ENCODE results near the gene FBXO42. TPM values are rescaled to one million over a fixed set of nuclear protein-coding genes. Genes with fewer than 3 reads are reported as not detected.

FBXO42 gene
- total RNA-seq, 1 donor from 2014 or later, result 11.9 TPM

GRCh38 chr1:16199157-16199501 is 153.2 kb downstream of the FBXO42 start:
- no peak for TF ChIP-seq CTCF (IDR thresholded peaks at IDR 0.05; ENCODE audit: insufficient read depth, low read length, poor library complexity, severe bottlenecking)
- Histone ChIP-seq H3K4me3 (ENCODE audit: low read depth, low read length) (no peak overlapping the region), H3K36me3 (ENCODE audit: control insufficient read depth, insufficient read depth, low read length) (no peaks in the 10 kb centered on the region), H3K27me3 (ENCODE audit: control insufficient read depth, insufficient read depth, low read length) (no peaks in the 10 kb centered on the region)
- DNase-seq (ENCODE audit: low read depth), result no peak

GRCh38 chr1:16198444-16199156 is 153.7 kb downstream of the FBXO42 start:
- TF ChIP-seq CTCF (IDR thresholded peaks at IDR 0.05; ENCODE audit: insufficient read depth, low read length, poor library complexity, severe bottlenecking), result no peak
- no peak overlapping the region for H3K4me3 ChIP-seq (ENCODE audit: low read depth, low read length)
- no peaks in the 10 kb centered on the region for H3K36me3 ChIP-seq (ENCODE audit: control insufficient read depth, insufficient read depth, low read length)
- no peaks in the 10 kb centered on the region for H3K27me3 ChIP-seq (ENCODE audit: control insufficient read depth, insufficient read depth, low read length)
- DNase-seq (ENCODE audit: low read depth), result no peak

GRCh38 chr1:16196874-16197273 is 155.4 kb downstream of the FBXO42 start:
- Histone ChIP-seq H3K36me3 (ENCODE audit: control insufficient read depth, insufficient read depth, low read length) (no peaks in the 10 kb centered on the region), H3K27me3 (ENCODE audit: control insufficient read depth, insufficient read depth, low read length) (no peaks in the 10 kb centered on the region), H3K4me3 (ENCODE audit: low read depth, low read length) (no peak overlapping the region)
- TF ChIP-seq CTCF (IDR thresholded peaks at IDR 0.05; ENCODE audit: insufficient read depth, low read length, poor library complexity, severe bottlenecking), result no peak
- DNase-seq (ENCODE audit: low read depth), result no peak

Other genes starting within 250 kb of the FBXO42 start
- 211 and 234 TPM in 2 replicates for gene EPHA2, start 196.4 kb downstream of the FBXO42 start, total RNA-seq
- 2.7 and 5.6 TPM in 2 replicates for gene ARHGEF19, start 139.8 kb downstream of the FBXO42 start, total RNA-seq
- 3.5 and 7.6 TPM in 2 replicates for gene CPLANE2, start 115.3 kb downstream of the FBXO42 start, total RNA-seq
- 96.0 and 108 TPM in 2 replicates for gene SZRD1, start 14.8 kb upstream of the FBXO42 start, total RNA-seq
- not detected in 2 replicates for gene SPATA21, start 84.9 kb upstream of the FBXO42 start, total RNA-seq
- 135 and 145 TPM in 2 replicates for gene NECAP2, start 88.2 kb upstream of the FBXO42 start, total RNA-seq
- gene RNU1-1, start 161.8 kb upstream of the FBXO42 start, total RNA-seq, result under 0.01 TPM in 2 replicates

All from kidney epithelial cell (primary cell).